Loucy (cell line): ENCODE data around the gene SCARB1.

ENCODE experiments used
- H2AFZ ChIP-seq: fragments of 200-600 bp; sonication (generic); 2 replicates; pipeline ENCODE4 v1.6.0; 2016; ENCODE audit warnings: antibody characterized with exemption, mild to moderate bottlenecking, low read length, moderate library complexity
- H3F3A ChIP-seq: fragments of 200-600 bp; 2 replicates; pipeline ENCODE4 v1.6.0; 2016; ENCODE audit warnings: antibody characterized with exemption, low read depth, mild to moderate bottlenecking
- H3K27me3 ChIP-seq: fragments of 200-600 bp; sonication (generic); 2 replicates; pipeline ENCODE4 v1.6.1; 2014; ENCODE audit warnings: low read length, mild to moderate bottlenecking; ENCODE audit not compliant: insufficient read depth, poor library complexity, severe bottlenecking
- H3K36me3 ChIP-seq: fragments of 200-600 bp; sonication (generic); 2 replicates; pipeline ENCODE4 v1.6.1; 2016; ENCODE audit warnings: low read length; ENCODE audit not compliant: insufficient read depth
- H3K4me1 ChIP-seq: fragments of 200-600 bp; sonication (generic); 2 replicates; pipeline ENCODE4 v1.5.1; 2014; ENCODE audit warnings: low read length, mild to moderate bottlenecking; ENCODE audit not compliant: insufficient read depth, poor library complexity, severe bottlenecking
- H3K4me2 ChIP-seq: fragments of 200-600 bp; sonication (generic); 2 replicates; pipeline ENCODE4 v1.6.0; 2014; ENCODE audit warnings: antibody characterized with exemption, low read length, low read depth, mild to moderate bottlenecking; ENCODE audit not compliant: poor library complexity, severe bottlenecking
- H3K4me3 ChIP-seq: fragments of 200-600 bp; sonication (generic); 2 replicates; pipeline ENCODE4 v1.5.1; 2014; ENCODE audit warnings: low read length, mild to moderate bottlenecking, mixed read lengths; ENCODE audit not compliant: poor library complexity, severe bottlenecking
- H3K79me2 ChIP-seq: fragments of 200-600 bp; sonication (generic); 2 replicates; pipeline ENCODE4 v1.6.1; 2014; ENCODE audit warnings: low read length; ENCODE audit not compliant: insufficient read depth
- H3K9ac ChIP-seq: fragments of 200-600 bp; sonication (generic); 2 replicates; pipeline ENCODE4 v1.6.0; 2014; ENCODE audit warnings: mild to moderate bottlenecking, low read depth, low read length, moderate library complexity; ENCODE audit not compliant: poor library complexity, severe bottlenecking
- H3K9me2 ChIP-seq: fragments of 200-600 bp; sonication (generic); replicated peaks from 2 replicates; pipeline ENCODE4 v1.6.1; 2016; ENCODE audit warnings: low read depth, low read length, mixed read lengths
- H3K9me3 ChIP-seq: fragments of 200-600 bp; sonication (generic); 2 replicates; pipeline ENCODE4 v1.6.1; 2014; ENCODE audit warnings: mild to moderate bottlenecking, antibody characterized with exemption, low read length, low read depth; ENCODE audit not compliant: insufficient read depth
- H4K20me1 ChIP-seq: fragments of 200-600 bp; sonication (generic); 2 replicates; pipeline ENCODE4 v1.6.0; 2014; ENCODE audit warnings: antibody characterized with exemption, low read length, mild to moderate bottlenecking; ENCODE audit not compliant: insufficient read depth, poor library complexity, severe bottlenecking
- EZH2phosphoT487 ChIP-seq: fragments of 200-600 bp; IDR thresholded peaks from 2 replicates; pipeline ENCODE4 v1.6.1; 2018; ENCODE audit warnings: antibody characterized with exemption, mild to moderate bottlenecking, moderate library complexity, borderline replicate concordance
- TF ChIP-seq, protein P1 (sequence below): fragments of 200-600 bp; sonication (generic); conservative IDR thresholded peaks from 2 replicates; pipeline ENCODE4 v1.5.1; 2014; ENCODE audit warnings: mild to moderate bottlenecking, antibody characterized with exemption, low read length

SCARB1 gene

DNA sequence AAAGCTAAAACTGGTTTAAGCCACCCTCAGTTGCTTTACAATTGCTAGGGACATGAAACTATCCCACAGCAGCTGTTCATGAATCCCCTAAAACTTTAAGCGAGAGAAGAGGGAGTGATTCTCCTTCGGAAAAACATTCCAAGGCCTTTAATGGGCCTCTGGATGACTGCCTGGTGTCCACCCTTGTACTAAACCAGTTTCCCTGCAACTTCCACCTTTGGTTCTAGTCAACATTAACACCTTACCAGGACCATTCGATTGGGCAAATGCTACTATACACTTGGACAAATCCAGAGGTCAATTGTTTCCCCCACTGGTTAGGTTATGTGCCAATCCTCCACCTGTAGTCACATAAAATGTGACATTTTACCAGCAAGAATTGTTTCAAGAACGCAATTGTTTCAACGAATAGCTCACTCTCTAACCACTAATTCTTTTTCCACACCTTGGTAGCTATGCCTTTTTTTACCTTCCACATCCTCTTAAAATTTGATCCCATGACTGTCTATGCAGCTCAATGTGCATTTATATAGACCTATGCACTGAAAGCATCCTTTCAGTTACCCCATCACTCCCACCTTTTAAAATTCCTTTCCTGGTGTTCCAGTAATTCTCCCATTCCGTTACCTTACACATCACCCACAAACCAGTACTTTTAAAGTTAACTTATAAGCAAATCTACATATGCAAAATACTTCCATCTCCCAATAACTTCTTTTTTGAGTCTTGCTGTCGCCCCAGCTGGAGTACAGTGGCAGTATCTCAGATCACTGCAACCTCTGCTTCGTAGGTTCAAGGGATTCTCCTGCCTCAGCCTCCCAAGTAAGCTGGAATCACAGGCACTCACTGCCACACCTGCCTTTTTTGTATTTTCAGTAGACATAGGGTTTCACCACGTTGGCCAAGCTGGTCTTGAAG, 47.2 kb upstream of the SCARB1 start:
- Histone ChIP-seq H3F3A (peaks cover 2% of the 10 kb centered on the region; the same call in 1 of the 2 replicates), H3K9ac (no peak overlapping the region), H3K9me3 (no peaks in the 10 kb centered on the region), H4K20me1 (peaks cover 32% of the 10 kb centered on the region), H3K27me3 (peaks cover 4% of the 10 kb centered on the region), H3K4me1 (peaks cover 21% of the 10 kb centered on the region), H3K36me3 (peaks cover 29% of the 10 kb centered on the region; the same call in 1 of the 2 replicates), H3K4me2 (peak overlapping the region; percentile 67), H3K79me2 (peaks cover 54% of the 10 kb centered on the region), H3K9me2 (no peaks in the 10 kb centered on the region), H2AFZ (no peak overlapping the region), H3K4me3 (peak overlapping the region; percentile 55)
- TF ChIP-seq, protein P1, sequence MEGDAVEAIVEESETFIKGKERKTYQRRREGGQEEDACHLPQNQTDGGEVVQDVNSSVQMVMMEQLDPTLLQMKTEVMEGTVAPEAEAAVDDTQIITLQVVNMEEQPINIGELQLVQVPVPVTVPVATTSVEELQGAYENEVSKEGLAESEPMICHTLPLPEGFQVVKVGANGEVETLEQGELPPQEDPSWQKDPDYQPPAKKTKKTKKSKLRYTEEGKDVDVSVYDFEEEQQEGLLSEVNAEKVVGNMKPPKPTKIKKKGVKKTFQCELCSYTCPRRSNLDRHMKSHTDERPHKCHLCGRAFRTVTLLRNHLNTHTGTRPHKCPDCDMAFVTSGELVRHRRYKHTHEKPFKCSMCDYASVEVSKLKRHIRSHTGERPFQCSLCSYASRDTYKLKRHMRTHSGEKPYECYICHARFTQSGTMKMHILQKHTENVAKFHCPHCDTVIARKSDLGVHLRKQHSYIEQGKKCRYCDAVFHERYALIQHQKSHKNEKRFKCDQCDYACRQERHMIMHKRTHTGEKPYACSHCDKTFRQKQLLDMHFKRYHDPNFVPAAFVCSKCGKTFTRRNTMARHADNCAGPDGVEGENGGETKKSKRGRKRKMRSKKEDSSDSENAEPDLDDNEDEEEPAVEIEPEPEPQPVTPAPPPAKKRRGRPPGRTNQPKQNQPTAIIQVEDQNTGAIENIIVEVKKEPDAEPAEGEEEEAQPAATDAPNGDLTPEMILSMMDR = no peak
- TF ChIP-seq EZH2phosphoT487 = no peak

DNA sequence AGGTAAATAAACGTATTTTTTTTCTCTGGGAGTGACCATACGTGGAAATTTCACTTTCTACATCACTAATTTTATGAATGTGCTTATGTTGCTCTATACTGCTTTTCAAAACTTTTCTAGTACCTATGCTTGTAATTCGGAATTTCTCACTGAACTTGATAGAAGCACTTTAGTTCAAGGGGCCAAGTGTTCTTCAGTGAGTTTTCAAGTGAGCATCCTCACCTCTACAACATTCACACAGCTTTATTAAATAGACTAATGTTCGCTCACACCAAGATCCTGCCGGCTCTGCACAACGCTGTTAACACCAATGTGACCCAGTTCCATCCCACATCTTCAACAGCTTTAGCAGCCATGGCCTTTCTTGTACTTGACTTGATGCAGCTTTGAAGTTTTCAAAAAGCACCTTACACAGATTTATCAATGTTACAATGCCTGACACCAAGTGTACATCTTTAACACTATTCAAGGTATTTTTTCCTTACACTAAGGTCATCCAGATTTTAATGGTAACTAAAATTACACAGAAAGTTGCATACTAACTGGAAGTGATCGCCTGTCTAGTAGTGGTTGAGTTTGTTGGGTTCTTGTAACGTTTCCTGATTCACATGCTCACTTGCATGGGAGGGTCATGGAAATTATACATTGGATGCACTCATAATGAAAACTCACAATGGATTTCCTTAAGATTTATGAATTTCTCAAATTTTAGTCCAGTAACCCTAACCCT, 46.3 kb upstream of the SCARB1 start:
- H3K9me3 ChIP-seq = no peaks in the 10 kb centered on the region
- H2AFZ ChIP-seq = no peak overlapping the region
- H3K9ac ChIP-seq = no peak overlapping the region
- peaks cover 29% of the 10 kb centered on the region; the same call in 1 of the 2 replicates for H3K36me3 ChIP-seq
- H3F3A ChIP-seq = no peaks in the 10 kb centered on the region
- peak overlapping the region; percentile 67 for H3K4me2 ChIP-seq
- H3K79me2 ChIP-seq = peaks cover 46% of the 10 kb centered on the region
- no peak for TF ChIP-seq EZH2phosphoT487
- TF ChIP-seq, protein P1 = no peak
- no peaks in the 10 kb centered on the region for H3K9me2 ChIP-seq
- peaks cover 32% of the 10 kb centered on the region for H4K20me1 ChIP-seq
- no peak overlapping the region for H3K4me3 ChIP-seq
- peaks cover 14% of the 10 kb centered on the region for H3K4me1 ChIP-seq
- H3K27me3 ChIP-seq = peaks cover 4% of the 10 kb centered on the region

DNA sequence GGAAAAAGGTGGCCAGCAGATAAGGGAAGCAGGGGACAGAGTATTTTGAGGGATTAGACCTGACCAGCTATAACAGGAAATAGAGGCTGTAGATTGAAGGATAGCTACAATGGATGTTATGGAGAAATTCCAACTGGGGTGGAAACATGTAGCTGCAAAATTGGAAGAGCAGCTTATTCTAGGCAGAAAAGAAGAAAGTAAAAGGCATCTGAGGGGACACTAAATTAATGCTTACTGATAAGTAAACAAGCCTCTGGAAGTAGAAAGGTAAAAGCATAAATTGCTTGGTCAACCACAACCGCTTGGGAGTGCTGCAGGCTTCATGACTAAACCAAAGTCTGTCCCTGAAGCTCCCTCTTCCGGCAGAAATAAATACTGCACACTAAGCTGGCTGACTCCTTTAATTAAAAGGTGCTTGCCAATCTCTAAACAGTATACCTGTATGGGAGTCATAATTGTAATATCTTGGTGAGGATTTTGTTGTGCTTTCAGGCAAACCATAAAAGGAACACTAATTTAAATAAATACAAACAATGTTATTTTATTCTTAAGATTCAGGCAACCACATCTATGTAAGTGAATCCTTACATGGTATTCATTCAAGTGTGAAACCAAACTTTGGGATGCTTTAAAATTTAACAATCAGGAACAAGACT, 43.1 kb upstream of the SCARB1 start:
- Histone ChIP-seq H3K27me3 (no peaks in the 10 kb centered on the region), H2AFZ (no peak overlapping the region), H3K9me2 (no peaks in the 10 kb centered on the region), H3F3A (no peaks in the 10 kb centered on the region), H3K4me3 (no peak overlapping the region), H3K4me1 (peaks cover 14% of the 10 kb centered on the region), H3K79me2 (peaks cover 23% of the 10 kb centered on the region), H3K9ac (no peak overlapping the region), H4K20me1 (peaks cover 19% of the 10 kb centered on the region), H3K4me2 (peak overlapping the region; percentile 36), H3K36me3 (peaks cover 17% of the 10 kb centered on the region; the same call in 1 of the 2 replicates), H3K9me3 (no peaks in the 10 kb centered on the region)
- TF ChIP-seq EZH2phosphoT487 = no peak
- TF ChIP-seq, protein P1 = peak; percentile 100
